GM19463 (cell line): ENCODE measurements around the gene SLC13A3.
"Not testable (repeated sequence)": the region's sequence is repeated elsewhere in the genome, so short reads cannot be mapped to it uniquely, and the experiment has no call there.

Experiments
- ATAC-seq: cut with Tn5 transposase; IDR thresholded peaks from one replicate; pipeline ENCODE4 v1.9.1; 2021; ENCODE audit warnings: mild to moderate bottlenecking, moderate library complexity; ENCODE audit not compliant: unreplicated experiment

SLC13A3 gene

DNA sequence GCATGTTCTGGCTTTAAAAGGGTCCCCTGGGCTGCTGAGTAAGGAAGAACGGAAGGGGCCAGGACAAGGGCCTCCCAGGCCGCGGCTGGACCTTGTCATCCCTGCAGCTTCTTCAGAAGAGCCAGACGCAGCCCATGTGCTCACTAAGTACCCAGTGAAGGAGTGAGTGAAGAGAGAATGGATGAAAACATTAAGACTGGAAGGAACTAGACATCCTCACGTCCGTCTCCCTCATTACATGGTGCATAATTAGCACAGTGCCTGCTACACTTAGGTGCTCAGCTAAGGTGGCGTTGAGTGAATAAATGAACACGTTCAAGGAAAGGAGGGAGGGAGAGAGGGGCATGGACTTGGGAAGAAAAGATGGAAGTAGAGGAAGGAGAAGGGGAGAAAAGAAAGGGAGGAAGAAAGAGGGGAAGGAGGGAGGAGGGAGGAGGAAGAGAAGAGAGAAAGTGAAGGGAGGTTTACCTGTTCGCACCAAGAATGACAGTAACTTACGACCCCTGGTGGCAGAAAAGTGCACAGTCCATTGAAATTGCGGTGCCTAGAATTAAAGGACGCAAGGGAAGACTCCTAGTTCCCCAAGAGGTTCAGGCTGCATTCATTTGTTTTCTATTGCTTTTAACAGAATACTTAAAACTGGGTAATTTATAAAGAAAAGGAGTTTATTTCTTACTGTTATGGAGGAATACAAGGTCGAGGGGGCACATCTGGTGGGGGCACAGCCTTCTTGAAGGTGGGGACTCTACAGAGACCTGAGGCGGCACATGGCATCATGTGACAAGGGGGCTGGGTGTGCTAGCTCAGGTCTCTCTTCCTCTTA is 30.0 kb upstream of the SLC13A3 start:
- ATAC-seq = no peak

DNA sequence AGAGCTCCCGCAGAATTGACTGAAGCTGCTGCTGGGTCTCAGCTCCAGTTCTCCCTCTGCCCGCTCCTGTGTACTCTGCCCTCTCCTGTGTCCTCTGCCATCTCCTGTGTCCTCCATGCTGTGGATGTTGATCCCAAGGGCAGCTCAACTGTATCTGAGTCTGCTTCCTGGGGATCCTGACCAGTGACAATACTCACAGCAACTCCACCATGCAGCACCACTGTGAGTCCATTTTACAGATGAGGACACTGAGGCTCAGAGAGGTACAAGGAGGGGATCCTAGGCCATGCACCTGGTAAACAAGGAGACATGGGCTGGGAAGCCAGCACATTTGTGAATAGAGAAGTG is 29.4 kb upstream of the SLC13A3 start:
- no peak for ATAC-seq

DNA sequence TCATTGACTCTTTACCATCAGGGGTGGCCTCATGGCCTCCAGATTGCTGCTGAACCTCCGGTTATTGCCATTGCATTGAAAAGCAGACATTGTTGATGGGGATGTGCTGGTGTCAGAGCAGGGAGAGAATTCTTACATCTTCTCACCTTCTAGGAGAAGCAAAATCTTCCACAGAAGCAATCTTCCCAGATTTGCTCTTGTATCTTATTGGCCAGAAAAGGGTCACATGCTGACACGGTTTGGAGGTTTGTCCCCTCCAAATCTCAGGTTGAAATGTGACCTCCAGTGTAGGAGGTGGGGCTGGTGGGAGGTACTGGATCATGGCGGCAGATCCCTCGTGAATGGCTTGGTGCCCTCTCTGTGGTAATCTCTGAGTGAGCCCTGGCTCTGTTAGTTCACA is 27.3 kb upstream of the SLC13A3 start:
- ATAC-seq = no peak

DNA sequence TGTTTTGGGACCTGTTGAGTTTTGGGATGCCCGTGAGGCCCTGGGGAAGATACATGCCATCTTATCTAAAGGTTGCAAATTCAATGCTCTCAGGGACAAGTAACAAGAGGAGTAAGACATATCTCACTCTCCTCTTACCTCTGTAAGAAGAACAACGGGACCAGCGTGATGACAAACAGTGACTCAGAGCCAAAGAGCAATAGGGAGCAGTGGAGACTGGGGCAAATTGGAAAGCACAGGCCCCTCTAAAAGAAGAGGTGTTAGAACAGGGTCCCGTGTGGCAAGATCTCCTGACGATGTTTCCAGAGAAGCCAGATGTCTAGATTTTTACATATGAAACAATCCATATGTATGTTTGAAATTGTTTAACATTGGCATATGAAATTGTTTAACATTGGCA is 26.3 kb upstream of the SLC13A3 start:
- no peak for ATAC-seq

DNA sequence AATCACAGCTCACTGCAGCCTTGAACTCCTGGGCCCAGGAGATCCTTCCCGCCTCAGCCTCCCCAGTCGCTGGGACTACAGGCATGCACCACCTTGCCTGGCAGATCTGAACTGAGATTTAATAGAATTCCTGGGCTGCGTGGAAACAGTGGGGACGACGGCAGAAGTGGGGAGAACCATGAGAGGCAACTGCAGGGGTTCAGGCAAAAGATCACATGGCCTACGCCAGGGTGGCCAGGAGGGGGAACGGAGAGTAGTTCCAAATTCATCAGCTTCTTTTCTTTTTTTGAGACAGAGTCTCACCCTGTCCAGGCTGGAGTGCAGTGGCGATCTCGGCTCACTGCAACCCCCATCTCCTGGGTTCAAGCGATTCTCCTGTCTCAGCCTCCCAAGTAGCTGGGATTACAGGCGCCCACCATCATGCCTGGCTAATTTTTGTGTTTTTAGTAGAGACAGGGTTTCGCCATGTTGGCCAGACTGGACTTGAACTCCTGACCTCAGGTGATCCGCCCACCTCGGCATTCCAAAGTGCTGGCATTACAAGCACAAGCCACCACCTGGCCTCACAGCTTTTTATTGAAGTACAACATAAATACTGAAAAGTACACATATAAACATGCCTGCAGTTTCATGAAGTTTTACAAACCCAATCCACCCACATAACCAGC is 25.5 kb upstream of the SLC13A3 start:
- not testable (repeated sequence) for ATAC-seq

DNA sequence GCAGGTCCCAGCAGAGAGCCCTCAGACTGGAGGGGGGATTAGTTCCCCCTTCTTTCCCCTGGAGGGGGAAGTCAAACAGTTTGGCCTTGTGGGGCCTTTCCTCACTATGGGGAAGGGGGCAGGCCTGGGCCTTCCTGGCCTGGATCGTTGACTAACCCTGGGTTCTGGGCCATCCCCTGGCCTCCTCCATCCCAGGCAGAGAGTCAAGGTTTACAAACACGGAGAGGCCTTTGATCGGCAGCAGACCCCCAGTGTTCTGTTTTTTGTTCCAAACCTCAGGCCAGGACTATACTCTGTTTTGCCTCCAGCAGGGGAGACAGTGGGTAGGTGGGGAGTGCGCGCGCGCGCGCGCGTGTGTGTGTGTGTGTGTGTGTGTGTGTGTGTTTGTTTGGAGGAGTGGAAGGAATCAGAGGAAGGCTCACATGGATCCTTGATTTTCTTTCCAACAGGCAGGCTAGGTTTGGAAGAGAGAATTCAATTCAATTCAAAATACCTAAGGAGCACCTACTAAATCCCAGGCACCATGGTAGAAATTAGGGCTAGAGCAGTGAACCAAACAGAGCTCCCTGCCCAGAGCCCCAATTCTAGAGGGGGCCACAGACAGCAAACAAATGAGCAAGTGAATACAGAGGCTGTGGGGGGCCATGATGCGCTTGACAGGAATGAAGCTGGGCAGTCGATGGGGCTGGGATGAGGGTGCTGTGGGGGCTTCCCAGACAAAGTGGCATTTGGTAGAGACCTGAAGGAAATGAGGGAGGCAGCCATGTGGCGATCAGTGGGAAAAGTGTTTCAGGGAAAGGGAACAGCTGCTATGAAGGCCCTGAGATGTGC is 23.2 kb upstream of the SLC13A3 start:
- ATAC-seq = no peak

DNA sequence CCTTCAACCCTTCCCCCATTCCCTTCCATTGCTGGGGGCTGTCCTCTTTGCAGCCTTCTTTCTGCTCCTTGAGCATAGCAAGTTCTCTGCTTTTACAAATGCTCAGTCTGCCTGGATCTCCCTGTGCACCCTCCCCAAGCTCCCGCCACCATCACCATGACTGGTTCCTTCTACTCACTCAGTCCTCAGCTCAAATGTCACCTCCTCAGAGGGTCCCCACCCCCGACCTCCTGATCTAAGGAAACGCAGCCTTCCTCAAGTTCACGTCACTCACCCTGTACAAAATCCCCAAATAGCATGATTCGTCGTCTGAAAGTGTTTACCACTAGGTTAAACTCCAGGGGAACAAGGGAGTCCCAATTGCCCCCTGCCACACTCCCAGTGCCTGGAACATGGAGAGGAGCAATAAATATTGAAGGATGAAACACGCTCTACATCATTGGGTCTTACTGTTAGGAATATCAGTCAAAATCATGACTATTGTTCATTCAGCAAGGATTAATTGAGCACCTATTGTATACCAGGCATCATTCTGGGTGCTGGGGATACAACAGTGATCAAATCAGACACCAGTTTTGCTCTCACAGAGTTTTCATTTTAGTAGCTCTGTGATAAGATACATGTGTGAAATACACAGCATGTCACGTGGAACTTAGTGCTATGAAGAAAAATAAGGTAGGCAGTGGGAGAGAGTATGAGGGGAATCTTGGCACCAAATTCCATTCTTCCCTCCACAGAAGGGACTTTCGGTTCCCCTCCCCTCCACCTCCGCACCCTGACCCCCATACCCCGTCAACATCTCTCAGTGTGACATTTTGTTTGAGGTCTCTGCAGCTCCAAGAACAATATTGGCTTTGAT is 22.4 kb upstream of the SLC13A3 start:
- ATAC-seq = no peak

DNA sequence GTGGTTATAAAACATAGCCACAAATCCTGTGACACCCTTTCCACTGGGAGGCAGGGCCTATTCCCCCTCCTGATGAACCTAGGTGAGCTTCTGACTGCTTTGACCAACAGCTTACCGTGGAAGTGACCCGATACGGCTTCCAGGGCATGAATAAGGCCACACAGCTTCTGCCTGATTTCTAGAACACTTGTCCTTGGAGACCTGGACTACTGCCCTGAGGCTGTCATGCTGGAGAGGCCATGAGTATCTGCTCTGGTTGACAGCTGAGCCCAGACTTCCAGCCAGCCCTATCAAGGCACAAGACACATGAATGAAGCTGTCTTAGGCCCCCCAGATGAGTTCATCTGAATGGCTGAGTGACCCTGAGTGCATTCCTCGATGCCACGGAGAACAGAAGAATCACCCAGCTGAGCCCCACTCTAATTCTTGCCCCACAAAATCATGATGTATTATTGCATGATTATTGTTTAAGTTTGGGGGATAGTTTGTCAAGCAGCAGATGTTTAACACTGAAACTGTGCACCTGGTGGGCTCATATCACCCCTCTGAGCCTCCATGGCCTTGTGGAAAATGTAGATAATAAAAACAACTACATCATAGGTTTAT is 21.4 kb upstream of the SLC13A3 start:
- ATAC-seq = no peak

DNA sequence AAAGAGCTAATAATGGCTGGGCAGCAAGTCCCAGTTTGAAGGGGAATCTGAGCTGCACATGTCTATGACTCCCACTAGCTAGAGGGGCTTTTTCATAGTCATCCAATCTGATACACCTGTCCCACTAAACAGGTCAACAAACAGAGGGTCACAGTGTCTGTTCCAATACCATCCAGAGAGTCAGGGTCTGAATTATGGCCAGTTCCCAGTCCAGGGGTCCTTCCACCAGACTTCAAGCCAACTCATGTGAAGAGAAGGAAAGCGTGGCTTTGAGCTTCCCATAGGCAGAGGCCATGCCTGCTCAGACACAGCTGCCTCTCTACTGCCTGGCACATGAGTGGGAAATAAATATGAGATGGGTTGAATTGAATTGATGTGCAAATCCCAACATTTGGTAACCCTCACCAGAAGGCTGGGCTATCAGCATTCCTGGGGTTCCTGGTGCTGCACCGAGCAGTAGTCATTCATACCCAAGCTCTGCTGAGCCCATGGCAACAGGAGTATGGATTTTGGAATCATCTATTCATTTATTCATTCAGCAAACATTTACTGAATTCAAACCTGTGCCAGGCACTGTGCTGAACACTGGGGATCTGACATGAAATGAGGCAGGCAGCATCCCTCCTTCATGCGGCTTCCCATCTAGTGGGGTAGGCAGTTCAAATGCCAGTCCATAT is 20.7 kb upstream of the SLC13A3 start:
- no peak for ATAC-seq

DNA sequence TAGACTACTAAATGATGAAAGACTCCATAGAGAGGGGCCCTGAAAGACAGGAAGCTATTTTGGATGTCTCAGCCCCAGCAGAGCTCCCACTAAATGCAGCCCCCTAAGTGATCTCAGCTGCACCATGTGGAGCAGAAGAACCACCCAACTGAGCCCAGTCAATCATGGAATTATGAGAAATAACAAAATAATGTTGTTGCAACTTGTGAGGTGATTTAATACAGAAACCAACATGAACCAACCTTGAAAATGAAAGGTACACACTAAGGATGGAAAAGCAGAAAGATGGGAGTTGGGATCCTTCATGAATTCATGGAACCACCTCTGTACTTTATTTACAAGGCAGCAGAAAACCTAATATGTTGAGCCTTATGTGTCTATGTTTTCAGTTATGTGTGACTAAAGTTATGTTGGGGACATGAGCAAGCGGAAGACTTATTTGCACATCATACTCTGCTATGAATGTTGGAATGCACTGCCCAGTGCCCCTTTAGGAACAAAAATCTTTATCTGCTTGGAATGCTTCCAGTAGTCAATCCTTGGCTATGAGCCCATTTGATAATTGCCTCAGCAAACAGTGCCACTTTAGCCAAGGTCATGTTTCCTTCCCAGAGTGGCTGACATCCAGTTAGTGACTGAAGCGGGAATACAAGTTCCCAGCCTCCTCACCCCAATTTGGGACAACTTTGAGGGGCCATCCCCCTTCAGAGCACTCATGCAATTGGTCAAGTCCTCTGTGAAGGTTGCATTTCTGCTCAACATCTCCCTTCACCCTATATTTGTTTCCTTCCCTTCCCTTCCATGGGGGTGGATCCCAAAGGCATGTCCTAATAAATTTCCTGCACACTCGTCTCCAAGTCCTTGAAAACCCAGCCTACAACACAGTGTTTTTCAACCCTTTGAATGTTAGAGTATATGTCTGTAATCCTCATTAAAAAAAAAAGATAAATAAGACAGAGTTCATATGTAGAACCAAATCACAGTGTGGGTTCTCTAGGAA is 19.6 kb upstream of the SLC13A3 start:
- no peak for ATAC-seq

DNA sequence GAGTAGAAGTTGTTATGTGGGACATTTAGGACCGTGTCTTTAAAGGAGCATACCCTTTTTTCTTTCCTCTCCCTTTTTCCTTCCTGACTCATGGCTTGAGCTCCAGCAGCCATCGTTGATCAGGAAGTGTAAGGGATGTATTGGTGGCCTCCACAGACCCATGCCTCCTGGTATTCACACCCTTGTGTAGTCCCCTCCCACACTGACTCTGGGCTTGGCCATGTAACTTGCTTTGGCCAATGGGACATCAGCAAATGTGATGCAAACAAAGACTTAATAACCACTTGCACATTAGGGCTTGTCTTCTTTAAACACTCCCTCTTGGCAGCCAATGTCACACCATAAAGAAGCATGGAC is 18.9 kb upstream of the SLC13A3 start:
- no peak for ATAC-seq

DNA sequence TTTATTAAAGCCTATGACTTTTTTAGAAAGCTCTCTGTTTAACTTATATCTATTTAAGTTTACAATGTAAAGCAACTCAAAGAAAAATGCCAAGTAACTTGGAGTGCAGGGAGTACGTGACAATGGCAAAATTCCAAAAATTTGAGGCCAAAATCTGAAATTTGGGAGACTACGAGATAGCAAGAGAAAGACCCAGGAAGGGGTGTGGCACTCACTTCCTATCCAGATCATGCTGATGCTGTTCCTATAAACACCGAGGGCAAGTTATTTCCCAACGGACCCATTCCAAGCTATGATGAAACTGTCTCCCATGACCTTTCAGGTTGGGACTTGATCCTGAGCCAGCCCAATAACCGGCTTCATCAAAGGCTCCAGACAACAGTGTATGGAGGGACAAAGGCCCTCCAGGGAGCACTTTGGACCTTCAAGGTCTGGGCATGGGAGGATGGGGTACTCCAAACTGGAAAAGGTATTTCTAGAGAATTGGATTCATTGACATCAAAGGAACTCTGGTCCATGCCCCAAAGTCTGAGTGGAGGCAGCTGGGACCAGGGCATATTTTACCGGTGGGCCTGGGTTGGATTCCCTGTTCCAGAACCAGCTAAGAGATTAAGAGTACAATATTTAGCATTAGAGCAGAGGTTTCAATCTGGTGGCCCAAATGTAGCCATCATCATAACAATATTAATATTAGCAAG is 15.7 kb upstream of the SLC13A3 start:
- no peak for ATAC-seq

DNA sequence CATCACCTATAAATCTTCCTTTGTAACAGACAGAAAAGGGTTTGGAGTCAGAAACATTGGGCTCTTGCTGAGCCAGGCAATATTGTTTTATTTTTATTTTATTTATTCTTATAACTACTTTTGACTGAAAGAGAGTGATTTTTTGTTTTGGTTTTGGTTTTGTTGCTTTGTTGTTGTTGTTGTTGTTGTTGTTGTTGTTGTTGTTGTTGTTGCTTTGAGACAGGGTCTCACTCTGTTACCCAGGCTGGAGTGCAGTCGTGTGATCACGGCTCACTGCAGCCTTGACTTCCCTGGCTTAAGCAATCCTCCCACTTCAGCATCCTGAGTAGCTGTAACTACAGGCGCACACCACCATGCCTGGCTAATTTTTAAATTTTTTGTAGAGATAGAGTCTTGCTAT is 15.0 kb upstream of the SLC13A3 start:
- ATAC-seq = no peak

DNA sequence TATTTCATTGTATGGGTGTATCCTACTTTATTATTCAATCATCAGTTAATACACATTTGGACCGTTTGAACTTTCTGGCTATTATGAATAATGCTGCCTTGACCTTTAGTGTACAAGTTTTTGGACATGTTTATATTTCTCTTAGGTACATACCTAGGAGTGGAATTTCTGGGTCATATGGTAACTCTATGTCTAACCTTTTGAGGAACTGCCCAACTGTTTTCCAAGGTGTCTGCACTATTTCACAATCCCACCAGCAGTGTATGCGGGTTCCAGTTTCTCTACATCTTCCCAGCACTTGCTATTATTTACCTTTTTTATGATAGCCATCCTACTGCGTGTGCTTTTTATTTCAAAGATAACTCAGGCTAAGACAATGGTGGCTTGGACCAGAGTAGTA is 14.3 kb upstream of the SLC13A3 start:
- ATAC-seq = no peak

DNA sequence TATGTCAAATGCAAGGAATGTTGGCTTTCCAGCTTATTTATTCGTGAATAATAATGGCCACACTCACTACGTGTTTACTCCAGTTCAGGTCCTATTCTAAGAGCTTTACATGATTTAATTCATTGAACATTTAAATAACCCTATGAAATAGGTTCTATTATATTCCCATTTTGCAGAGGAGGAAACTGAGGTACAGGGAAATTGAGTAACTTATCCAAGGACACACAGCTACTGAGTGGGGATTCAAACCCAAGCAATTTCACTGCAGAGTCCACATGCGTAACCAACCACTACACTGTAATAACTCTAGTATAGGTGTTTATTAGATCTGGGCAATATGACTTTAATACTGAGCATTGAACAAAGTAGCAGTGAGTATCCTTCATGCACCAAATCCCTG is 12.3 kb upstream of the SLC13A3 start:
- no peak for ATAC-seq

DNA sequence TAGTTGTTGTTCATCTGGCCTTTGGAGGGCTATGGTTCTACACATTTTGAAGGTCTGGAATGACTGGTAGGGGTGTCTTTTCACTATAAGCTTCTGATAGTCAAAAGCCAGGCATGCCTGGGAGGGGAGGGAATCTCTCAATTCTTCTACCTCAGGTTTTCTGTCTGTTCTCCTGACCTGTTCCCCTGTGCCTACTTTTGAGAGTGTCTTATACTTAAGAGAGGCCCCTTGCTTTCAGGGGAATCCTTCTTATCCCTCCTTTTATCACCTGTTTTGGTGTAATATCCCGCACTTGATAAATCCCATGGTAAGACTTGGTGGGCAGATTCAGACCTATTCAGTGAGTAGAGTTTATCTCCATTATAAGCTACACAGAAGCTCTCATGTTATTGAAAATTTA is 10.4 kb upstream of the SLC13A3 start:
- no peak for ATAC-seq

DNA sequence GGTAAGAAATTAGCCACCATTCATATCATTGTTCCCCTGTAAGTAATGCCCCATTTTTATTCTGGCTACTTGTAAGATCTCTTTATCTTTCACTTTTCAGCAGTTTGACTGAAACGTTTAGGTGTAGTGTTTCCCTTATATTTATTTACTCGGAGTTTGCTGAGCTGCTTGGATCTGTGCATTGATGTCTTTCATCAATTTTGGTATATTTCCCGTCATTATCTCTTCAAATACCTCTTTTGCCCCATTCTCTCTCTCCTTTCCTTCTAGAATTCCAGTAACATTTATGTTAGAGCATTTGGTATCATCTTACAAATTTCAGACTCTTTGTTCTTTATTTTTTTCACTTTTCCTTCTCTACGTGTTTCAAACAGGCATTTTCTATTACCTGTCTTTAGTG is 9.2 kb upstream of the SLC13A3 start:
- no peak for ATAC-seq

DNA sequence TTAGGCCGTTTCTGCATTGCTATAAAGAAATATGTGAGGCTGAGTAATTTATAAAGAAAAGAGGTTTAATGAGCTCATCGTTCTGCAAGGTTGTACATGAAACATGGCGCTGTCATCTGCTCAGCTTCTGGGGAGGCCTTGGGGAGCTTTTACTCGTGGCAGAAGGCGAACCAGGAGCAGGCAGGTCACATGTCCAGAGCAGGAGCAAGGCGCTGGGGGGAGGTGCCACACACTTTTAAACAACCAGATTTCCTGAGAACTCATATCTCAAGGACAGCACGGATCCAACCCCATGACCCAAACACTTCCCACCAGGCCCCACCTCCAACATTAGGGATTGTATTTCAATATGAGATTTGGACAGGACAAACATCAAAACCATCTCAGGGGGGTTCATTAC is 6.4 kb upstream of the SLC13A3 start:
- ATAC-seq = no peak
